Glutamatergic neuron (in vitro differentiated cells): ENCODE data around the gene MX1. TPM values are rescaled to one million over a fixed set of nuclear protein-coding genes. Genes with fewer than 3 reads are reported as not detected.

Experiments used
- DNase-seq: peaks from one replicate; pipeline ENCODE4 v3.0.0; 2022
- H3K27ac Mint-ChIP-seq: one replicate; pipeline ENCODE4 v1.8.0; 2020; ENCODE audit warnings: mild to moderate bottlenecking, mixed read lengths, inconsistent platforms; ENCODE audit not compliant: unreplicated experiment
- H3K27me3 Mint-ChIP-seq: one replicate; pipeline ENCODE4 v1.8.0; 2020; ENCODE audit warnings: mild to moderate bottlenecking, moderate library complexity, mixed read lengths, inconsistent platforms; ENCODE audit not compliant: unreplicated experiment
- H3K36me3 Mint-ChIP-seq: one replicate; pipeline ENCODE4 v1.8.0; 2020; ENCODE audit warnings: mild to moderate bottlenecking, mixed read lengths, inconsistent platforms; ENCODE audit not compliant: unreplicated experiment
- H3K4me1 Mint-ChIP-seq: one replicate; pipeline ENCODE4 v1.8.0; 2020; ENCODE audit warnings: mild to moderate bottlenecking, low read depth, mixed read lengths, inconsistent platforms; ENCODE audit not compliant: unreplicated experiment
- H3K4me3 Mint-ChIP-seq: one replicate; pipeline ENCODE4 v1.8.0; 2020; ENCODE audit warnings: mild to moderate bottlenecking, mixed read lengths, inconsistent platforms; ENCODE audit not compliant: unreplicated experiment
- H3K9me3 Mint-ChIP-seq: one replicate; pipeline ENCODE4 v1.8.0; 2020; ENCODE audit warnings: mild to moderate bottlenecking, moderate library complexity, mixed read lengths, inconsistent platforms; ENCODE audit not compliant: unreplicated experiment
- CTCF ChIP-seq: fragments of 200-600 bp; sonication (generic); IDR thresholded peaks from one replicate; pipeline ENCODE4 v1.5.0; 2021; ENCODE audit not compliant: partially characterized antibody, unreplicated experiment
- total RNA-seq: library from RNA; stranded (reverse); fragmentation: NEBNext Ultra II Directional; extraction: Animal tissue kit (Norgen Biotek cat#: 25700); gene quantifications from one replicate; pipeline ENCODE4 v1.2.1, GENCODE V29; 2021; ENCODE audit not compliant: unreplicated experiment

Gene MX1
- total RNA-seq, 1 donor from 2014 or later: 1.5 TPM

GRCh38 chr21:41479686-41480085 lies 53.6 kb downstream of the MX1 start:
- Mint-ChIP-seq H3K27me3 (peaks cover 4% of the 10 kb centered on the region), H3K27ac (no peak overlapping the region), H3K9me3 (no peaks in the 10 kb centered on the region), H3K4me3 (no peak overlapping the region), H3K36me3 (no peaks in the 10 kb centered on the region), H3K4me1 (no peaks in the 10 kb centered on the region)
- no peak for DNase-seq
- no peak for TF ChIP-seq CTCF

- H3K27me3 Mint-ChIP-seq: peaks cover 4% of the 10 kb centered on the region
- no peaks in the 10 kb centered on the region for H3K36me3 Mint-ChIP-seq
- no peaks in the 10 kb centered on the region for H3K9me3 Mint-ChIP-seq
- H3K4me3 Mint-ChIP-seq: no peak overlapping the region
- H3K27ac Mint-ChIP-seq: no peak overlapping the region
- no peaks in the 10 kb centered on the region for H3K4me1 Mint-ChIP-seq
- TF ChIP-seq CTCF: no peak
- DNase-seq: no peak
These were observed 54.1 kb downstream of the MX1 start for GRCh38 chr21:41480086-41480690.

- Mint-ChIP-seq H3K4me3 (no peak overlapping the region), H3K9me3 (no peaks in the 10 kb centered on the region), H3K27ac (no peak overlapping the region), H3K36me3 (no peaks in the 10 kb centered on the region), H3K4me1 (no peaks in the 10 kb centered on the region), H3K27me3 (peaks cover 4% of the 10 kb centered on the region)
- TF ChIP-seq CTCF: no peak
- no peak for DNase-seq
These were observed 55.2 kb downstream of the MX1 start for GRCh38 chr21:41481191-41481590.

- Mint-ChIP-seq H3K27me3 (no peaks in the 10 kb centered on the region), H3K36me3 (no peaks in the 10 kb centered on the region), H3K4me3 (no peak overlapping the region), H3K27ac (no peak overlapping the region), H3K9me3 (no peaks in the 10 kb centered on the region), H3K4me1 (no peaks in the 10 kb centered on the region)
- TF ChIP-seq CTCF: no peak
- no peak for DNase-seq
These were observed 56.3 kb downstream of the MX1 start for GRCh38 chr21:41482301-41482700.

GRCh38 chr21:41482980-41483379 lies 56.9 kb downstream of the MX1 start:
- no peak for DNase-seq
- no peak overlapping the region for H3K4me3 Mint-ChIP-seq
- TF ChIP-seq CTCF: no peak
- H3K4me1 Mint-ChIP-seq: no peaks in the 10 kb centered on the region
- H3K36me3 Mint-ChIP-seq: no peaks in the 10 kb centered on the region
- no peak overlapping the region for H3K27ac Mint-ChIP-seq
- H3K27me3 Mint-ChIP-seq: no peaks in the 10 kb centered on the region
- H3K9me3 Mint-ChIP-seq: no peaks in the 10 kb centered on the region
